Activated T-helper 1 cell treated with anti-CD3 and anti-CD28 coated beads, Interleukin-12 subunit alpha, Interleukin-12 subunit beta, Interleukin-2, Interleukin-4 antibody, amounts not matched to agents 30 ng/mL and 10 ng/mL and 1 ng/mL, durations not matched to agents 14 hours and 24 hours and 36 hours (primary cell): ENCODE measurements around the gene TMEM123. TPM values are rescaled to one million over a fixed set of nuclear protein-coding genes. Genes with fewer than 3 reads are reported as not detected.

ENCODE experiments used
- DNase-seq: peaks from one replicate; pipeline ENCODE4 v3.0.0; 2021; ENCODE audit warnings: low spot score
- H3K27ac Mint-ChIP-seq: one replicate; pipeline ENCODE4 v1.8.0; 2021; ENCODE audit warnings: mild to moderate bottlenecking, mixed read lengths
- H3K27me3 Mint-ChIP-seq: one replicate; pipeline ENCODE4 v1.8.0; 2022; ENCODE audit warnings: mild to moderate bottlenecking, moderate library complexity, mixed read lengths; ENCODE audit not compliant: insufficient read depth
- H3K36me3 Mint-ChIP-seq: one replicate; pipeline ENCODE4 v1.8.0; 2021; ENCODE audit warnings: low read depth, mixed read lengths
- H3K4me1 Mint-ChIP-seq: one replicate; pipeline ENCODE4 v1.8.0; 2021; ENCODE audit warnings: low read depth, mixed read lengths
- H3K4me3 Mint-ChIP-seq: one replicate; pipeline ENCODE4 v1.8.0; 2021; ENCODE audit warnings: mild to moderate bottlenecking, moderate library complexity, mixed read lengths
- H3K9me3 Mint-ChIP-seq: one replicate; pipeline ENCODE4 v1.8.0; 2021; ENCODE audit warnings: mixed read lengths
- intact Hi-C: fragments of 100-400 bp; cut with micrococcal nuclease; formaldehyde crosslinking; loops from one replicate; pipeline ENCODE4 v1.15.1; 2024
- total RNA-seq: library from RNA; stranded (reverse); gene quantifications from 2 replicates; pipeline ENCODE4 v1.2.3, GENCODE V29; 2022

Gene TMEM123
- total RNA-seq, 1 donor from 2014 or later: 231 TPM

DNA sequence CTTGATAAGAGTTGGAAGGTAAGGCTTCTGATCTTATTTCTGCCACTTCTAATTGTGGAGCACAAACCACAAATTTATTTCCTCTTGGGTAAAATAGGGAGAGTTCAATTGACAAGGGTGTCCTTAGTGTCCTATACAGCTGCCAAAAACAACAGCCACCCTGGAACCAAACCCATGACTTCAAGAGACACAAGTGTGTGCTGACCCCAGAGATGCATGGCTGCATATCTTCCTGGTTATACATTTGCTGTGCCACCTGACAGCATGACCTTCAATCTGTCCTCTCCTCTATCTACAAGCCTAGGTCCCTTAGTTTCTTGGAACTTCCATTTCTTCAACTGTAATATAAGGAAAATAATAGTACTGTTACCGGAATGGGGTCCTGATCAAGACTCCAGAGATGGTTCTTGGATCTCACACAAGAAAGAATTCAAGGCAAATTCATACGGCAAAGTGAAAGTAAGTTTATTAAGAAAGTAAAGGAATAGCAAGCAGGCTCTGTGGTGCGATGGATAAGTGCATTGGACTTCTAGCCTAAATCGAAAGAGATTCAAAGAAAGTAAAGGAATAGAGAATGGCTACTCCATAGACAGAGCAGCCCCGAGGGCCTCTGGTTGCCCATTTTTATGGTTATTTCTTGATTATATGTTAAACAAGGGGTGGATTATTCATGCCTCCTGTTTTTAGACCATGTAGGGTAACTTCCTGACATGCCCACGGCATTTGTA lies 15.5 kb upstream of the TMEM123 start:
- DNase-seq: no peak
- H3K27ac Mint-ChIP-seq: no peak overlapping the region
- intact Hi-C loops: no loop called here
- no peaks in the 10 kb centered on the region for H3K9me3 Mint-ChIP-seq
- peak overlapping the region; percentile 3 for H3K4me3 Mint-ChIP-seq
- peaks cover 5% of the 10 kb centered on the region for H3K36me3 Mint-ChIP-seq
- H3K4me1 Mint-ChIP-seq: peaks cover 80% of the 10 kb centered on the region
- H3K27me3 Mint-ChIP-seq: peaks cover 2% of the 10 kb centered on the region

DNA sequence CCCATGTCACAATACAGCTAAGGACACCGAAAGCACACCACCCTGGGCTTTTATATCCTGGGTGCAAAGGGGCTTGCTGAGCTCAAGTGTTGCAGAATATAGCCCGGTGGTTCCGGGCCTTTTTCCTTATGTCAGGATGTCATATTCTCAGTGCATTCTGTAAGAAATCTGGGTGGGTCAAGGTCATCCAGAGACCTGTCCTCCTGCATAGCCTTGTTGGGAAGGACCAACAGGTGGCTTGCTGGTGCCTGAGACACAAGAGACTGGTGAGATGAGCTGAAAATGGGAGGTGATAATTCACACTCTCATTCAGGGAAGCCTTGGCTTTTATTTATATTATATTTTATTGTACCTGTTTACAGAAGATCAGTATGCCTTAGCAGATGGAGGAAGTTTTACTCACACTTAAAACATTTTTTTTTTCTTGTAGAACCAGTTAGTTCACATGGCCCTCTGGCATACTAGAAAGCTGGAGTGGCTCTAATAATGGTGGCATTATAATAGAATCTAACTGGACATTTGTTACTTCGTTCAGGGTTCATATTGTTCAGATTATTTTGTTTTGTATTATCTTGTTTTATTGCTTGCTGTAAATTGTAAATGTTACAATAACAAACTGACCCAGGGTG lies 14.6 kb upstream of the TMEM123 start:
- H3K9me3 Mint-ChIP-seq: no peaks in the 10 kb centered on the region
- intact Hi-C loops: no loop called here
- H3K27ac Mint-ChIP-seq: no peak overlapping the region
- peaks cover under 1% of the 10 kb centered on the region for H3K27me3 Mint-ChIP-seq
- peaks cover 76% of the 10 kb centered on the region for H3K4me1 Mint-ChIP-seq
- H3K36me3 Mint-ChIP-seq: peaks cover 2% of the 10 kb centered on the region
- H3K4me3 Mint-ChIP-seq: no peak overlapping the region
- no peak for DNase-seq

DNA sequence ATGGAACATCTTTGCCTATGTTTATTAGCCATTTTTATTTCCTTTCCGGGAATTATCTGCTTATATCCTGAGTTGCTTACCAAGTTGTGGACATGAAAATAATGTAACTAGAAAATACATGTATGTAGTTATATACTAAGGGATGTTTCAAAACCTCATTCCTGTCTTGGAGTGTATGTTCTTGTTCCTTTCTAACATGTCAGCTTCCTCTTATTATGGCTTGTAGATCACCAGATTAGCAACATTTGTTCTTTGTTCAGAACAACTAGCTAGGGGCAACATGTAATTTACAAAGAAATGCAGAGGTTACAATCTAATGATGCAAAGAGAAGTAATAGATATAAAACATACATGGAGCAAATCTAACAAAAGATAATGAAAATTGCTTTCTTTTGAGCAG lies 13.1 kb upstream of the TMEM123 start:
- no peak overlapping the region for H3K4me3 Mint-ChIP-seq
- H3K36me3 Mint-ChIP-seq: no peaks in the 10 kb centered on the region
- DNase-seq: no peak
- intact Hi-C loops: loop anchor here (1.0 kb wide), 2 partner anchors 8 to 12 kb away; no protein-coding TSS in a partner anchor
- H3K9me3 Mint-ChIP-seq: no peaks in the 10 kb centered on the region
- H3K27me3 Mint-ChIP-seq: no peaks in the 10 kb centered on the region
- H3K27ac Mint-ChIP-seq: peak overlapping the region; percentile 2
- H3K4me1 Mint-ChIP-seq: peaks cover 66% of the 10 kb centered on the region

DNA sequence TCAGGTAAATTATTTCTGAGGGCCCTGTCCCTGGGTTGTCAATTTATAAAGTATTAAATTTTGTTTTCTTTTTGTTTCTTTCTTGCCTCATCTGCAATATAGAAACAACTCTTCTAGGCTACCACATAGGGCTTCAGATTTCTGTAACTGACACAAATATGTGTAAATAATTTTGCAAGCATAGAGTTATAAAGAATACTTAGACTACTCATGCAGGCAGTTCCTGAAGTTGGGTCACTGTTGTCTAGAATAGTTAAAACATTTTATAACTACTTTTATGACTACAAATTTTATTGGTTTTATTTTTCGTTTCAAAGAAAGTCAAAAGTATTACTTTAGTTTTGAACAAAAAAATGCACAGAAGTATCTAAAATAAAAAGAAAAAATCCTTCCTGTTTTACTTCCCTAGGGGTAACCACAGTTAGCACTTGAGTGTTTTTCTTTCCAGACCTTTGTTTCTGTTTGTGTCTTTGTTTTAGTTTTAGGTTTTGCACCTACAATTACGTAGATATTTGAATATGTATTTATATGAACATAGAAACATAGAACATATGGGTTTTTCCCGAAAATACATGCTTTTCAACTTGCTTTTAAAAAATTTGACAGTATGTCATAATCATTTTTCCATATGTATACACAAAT lies 12.4 kb upstream of the TMEM123 start:
- no peak for DNase-seq
- no peak overlapping the region for H3K4me3 Mint-ChIP-seq
- no peaks in the 10 kb centered on the region for H3K36me3 Mint-ChIP-seq
- peaks cover 62% of the 10 kb centered on the region for H3K4me1 Mint-ChIP-seq
- peak overlapping the region; percentile 75 for H3K27ac Mint-ChIP-seq
- no peaks in the 10 kb centered on the region for H3K27me3 Mint-ChIP-seq
- no peaks in the 10 kb centered on the region for H3K9me3 Mint-ChIP-seq
- intact Hi-C loops: loop anchor here (1.0 kb wide), 2 partner anchors 8 to 12 kb away; no protein-coding TSS in a partner anchor

DNA sequence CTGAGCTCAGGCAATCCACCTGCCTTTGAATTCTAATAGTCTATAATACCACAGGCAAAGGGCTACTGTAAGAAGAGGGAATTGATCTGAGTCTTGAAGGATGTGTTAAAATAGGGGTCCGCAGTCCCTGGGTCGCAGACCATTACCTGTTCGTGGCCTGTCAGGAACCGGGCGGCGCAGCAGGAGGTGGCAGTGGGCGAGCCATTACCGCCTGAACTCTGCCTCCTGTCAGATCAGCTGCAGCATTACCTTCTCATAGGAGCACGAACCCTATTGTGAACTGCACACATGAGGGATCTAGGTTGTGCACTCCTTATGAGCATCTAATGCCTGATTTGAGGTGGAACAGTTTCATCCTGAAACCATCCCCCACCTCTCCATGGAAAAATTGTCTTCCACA lies 11.5 kb upstream of the TMEM123 start:
- Mint-ChIP-seq H3K27ac (peak overlapping the region; percentile 19), H3K9me3 (no peaks in the 10 kb centered on the region), H3K4me1 (peaks cover 62% of the 10 kb centered on the region), H3K4me3 (no peak overlapping the region), H3K36me3 (peaks cover 2% of the 10 kb centered on the region), H3K27me3 (no peaks in the 10 kb centered on the region)
- intact Hi-C loops: no loop called here
- DNase-seq: no peak

DNA sequence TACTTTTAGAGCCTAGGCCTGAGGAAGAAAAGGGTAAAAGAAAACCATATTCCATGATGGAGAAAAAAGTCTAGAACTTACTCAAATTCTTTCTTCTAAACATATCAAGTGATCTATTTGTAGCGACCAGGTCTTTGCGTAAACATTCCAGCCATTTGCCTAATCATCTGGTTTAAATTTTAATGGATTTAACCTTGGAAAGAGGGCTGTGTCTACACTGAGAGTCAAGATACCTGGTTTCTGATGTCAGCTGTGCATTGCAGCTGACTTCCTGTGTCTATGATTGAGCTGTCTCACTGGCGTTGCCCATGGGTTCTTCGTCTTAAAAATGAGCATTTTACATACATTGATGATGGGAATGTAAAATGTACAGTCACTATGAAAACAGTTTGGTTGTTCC lies 10.0 kb upstream of the TMEM123 start:
- H3K36me3 Mint-ChIP-seq: peaks cover 5% of the 10 kb centered on the region
- no peaks in the 10 kb centered on the region for H3K9me3 Mint-ChIP-seq
- no peak overlapping the region for H3K27ac Mint-ChIP-seq
- H3K4me3 Mint-ChIP-seq: no peak overlapping the region
- no peak for DNase-seq
- H3K4me1 Mint-ChIP-seq: peaks cover 62% of the 10 kb centered on the region
- no peaks in the 10 kb centered on the region for H3K27me3 Mint-ChIP-seq
- intact Hi-C loops: no loop called here

DNA sequence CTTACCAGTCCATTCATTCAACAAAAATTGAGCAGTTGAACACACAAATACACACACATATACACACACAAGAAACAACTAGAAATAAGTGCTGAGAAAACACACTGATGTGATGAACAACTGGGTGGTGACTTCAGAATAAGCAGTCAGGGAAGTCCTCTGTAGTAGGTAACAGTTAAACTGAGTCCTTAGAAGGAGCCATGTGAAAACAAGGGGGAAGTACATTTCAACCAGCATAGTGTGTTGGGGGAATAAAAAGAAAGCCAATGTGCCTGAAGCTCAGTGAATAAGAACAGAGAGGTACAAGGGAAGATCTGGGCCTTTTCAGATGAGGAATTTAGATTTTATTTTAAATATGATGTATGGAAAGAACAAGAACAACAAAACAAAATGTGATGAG lies 6.8 kb upstream of the TMEM123 start:
- no peaks in the 10 kb centered on the region for H3K27me3 Mint-ChIP-seq
- no peak overlapping the region for H3K4me3 Mint-ChIP-seq
- H3K36me3 Mint-ChIP-seq: peaks cover 5% of the 10 kb centered on the region
- intact Hi-C loops: loop anchor here (10.0 kb wide), 2 partner anchors 545 to 635 kb away; partner anchors contain the start of genes ANGPTL5, CEP126 and DCUN1D5
- H3K4me1 Mint-ChIP-seq: peaks cover 58% of the 10 kb centered on the region
- H3K27ac Mint-ChIP-seq: peak overlapping the region; percentile 24
- no peak for DNase-seq
- H3K9me3 Mint-ChIP-seq: no peaks in the 10 kb centered on the region

DNA sequence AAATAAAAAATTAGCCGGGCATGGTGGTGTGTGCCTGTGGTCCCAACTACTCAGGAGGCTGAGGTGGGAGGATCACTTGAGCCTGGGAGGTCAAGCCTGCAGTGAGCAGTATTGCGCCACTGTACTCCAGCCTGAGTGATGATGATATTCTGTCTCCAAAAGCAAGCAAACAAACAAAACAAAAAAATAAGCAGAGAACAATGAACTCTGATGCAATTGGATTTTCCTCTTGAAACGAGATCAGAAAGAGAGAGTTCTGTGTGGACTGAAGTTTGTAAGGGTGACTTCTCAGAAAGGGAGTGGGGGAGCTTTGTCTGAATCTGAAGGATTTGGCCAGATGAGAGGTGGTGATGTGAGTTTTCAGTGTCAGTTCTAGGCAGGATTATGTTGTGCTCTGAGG lies 6.0 kb upstream of the TMEM123 start:
- peaks cover 5% of the 10 kb centered on the region for H3K36me3 Mint-ChIP-seq
- no peaks in the 10 kb centered on the region for H3K27me3 Mint-ChIP-seq
- intact Hi-C loops: loop anchor here (1.0 to 10.0 kb wide), 4 partner anchors 8 to 636 kb away; partner anchors contain the start of genes ANGPTL5, CEP126 and DCUN1D5
- no peak for DNase-seq
- H3K27ac Mint-ChIP-seq: peak overlapping the region; percentile 85
- H3K9me3 Mint-ChIP-seq: no peaks in the 10 kb centered on the region
- H3K4me3 Mint-ChIP-seq: peak overlapping the region; percentile 21
- H3K4me1 Mint-ChIP-seq: peaks cover 67% of the 10 kb centered on the region

DNA sequence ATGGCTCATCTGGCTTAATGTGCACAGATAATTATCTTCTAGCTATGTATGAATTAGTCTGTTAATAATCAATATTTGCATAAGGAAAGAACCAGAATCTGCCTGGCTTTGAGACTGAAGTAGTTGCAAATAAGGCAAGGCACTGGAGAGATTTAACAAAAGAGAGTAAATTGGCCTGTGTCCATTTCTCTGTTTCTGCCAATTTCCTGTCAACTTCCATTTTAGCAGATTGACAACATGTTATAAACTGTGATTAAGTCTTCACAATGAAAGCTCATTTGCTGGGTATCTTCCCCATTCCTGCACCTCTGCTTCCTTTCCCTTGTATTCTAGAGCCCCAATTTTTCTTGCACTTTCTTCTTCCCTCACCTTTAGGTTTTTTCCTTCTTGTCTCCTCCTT lies 5.3 kb upstream of the TMEM123 start:
- H3K27me3 Mint-ChIP-seq: peaks cover 2% of the 10 kb centered on the region
- H3K36me3 Mint-ChIP-seq: peaks cover 5% of the 10 kb centered on the region
- peaks cover 74% of the 10 kb centered on the region for H3K4me1 Mint-ChIP-seq
- intact Hi-C loops: loop anchor here (1.0 to 10.0 kb wide), 5 partner anchors 7 to 637 kb away; partner anchors contain the start of genes ANGPTL5, CEP126 and DCUN1D5
- H3K9me3 Mint-ChIP-seq: no peaks in the 10 kb centered on the region
- no peak overlapping the region for H3K4me3 Mint-ChIP-seq
- DNase-seq: no peak
- H3K27ac Mint-ChIP-seq: peak overlapping the region; percentile 85

DNA sequence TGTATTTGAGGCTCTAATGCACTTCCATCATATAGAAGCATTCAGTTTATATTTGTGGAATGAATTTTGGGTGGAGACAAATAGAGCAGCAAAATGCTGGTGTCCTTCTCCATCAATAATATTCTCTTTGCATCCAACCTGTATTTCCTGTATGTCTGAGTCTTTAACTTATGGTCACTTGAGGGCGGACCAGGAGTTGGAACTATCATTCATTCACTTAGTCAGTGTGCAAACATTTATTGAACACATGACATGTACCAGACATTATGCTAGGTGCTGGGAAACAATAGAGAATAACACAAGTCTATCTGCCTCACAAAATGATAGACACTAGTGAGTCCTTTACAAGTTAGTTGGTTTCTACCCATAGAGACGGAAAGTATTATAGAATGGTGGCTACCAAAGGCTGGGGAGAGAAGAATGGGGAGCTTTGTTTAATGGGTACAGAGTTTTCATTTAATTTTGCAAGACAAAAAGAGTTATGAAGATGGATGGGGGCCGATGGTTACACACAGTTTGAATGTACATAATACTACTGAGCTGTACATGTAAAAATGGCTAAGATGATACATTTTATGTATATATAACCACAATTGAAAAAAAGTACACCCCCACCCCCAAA lies 4.6 kb upstream of the TMEM123 start:
- no peaks in the 10 kb centered on the region for H3K9me3 Mint-ChIP-seq
- H3K4me3 Mint-ChIP-seq: no peak overlapping the region
- intact Hi-C loops: loop anchor here (1.0 to 10.0 kb wide), 3 partner anchors 8 to 638 kb away; partner anchors contain the start of genes ANGPTL5, CEP126 and DCUN1D5

DNA sequence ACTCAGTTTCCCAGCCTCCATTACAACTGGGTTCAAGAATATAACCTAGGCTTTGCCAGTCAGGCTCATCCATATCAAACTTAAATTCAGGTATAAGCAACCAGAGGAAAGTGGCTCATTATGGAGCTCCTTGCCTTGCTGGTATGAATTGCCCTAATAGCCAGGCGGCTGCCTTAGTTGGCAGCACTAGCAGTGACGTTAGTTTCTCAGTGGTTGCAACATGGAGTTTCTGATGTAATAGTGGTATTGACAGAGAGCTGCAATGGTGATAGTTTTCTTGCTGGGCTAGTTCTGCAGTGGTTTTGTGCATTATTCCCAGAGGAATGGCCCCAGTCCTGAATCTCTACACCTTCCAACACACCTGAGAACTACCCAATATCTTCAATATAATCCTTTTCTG lies 3.8 kb upstream of the TMEM123 start:
- H3K4me3 Mint-ChIP-seq: no peak overlapping the region
- H3K27me3 Mint-ChIP-seq: peaks cover 3% of the 10 kb centered on the region
- no peak overlapping the region for H3K27ac Mint-ChIP-seq
- H3K4me1 Mint-ChIP-seq: peaks cover 79% of the 10 kb centered on the region
- no peaks in the 10 kb centered on the region for H3K9me3 Mint-ChIP-seq
- intact Hi-C loops: loop anchor here (10.0 kb wide), 2 partner anchors 542 to 638 kb away; partner anchors contain the start of genes ANGPTL5, CEP126 and DCUN1D5
- DNase-seq: no peak
- peaks cover 5% of the 10 kb centered on the region for H3K36me3 Mint-ChIP-seq

More for the DNA sequence above, 4.6 kb upstream of the TMEM123 start:
- Mint-ChIP-seq H3K36me3 (peaks cover 5% of the 10 kb centered on the region), H3K27ac (peak overlapping the region; percentile 19), H3K4me1 (peaks cover 76% of the 10 kb centered on the region), H3K27me3 (peaks cover 3% of the 10 kb centered on the region)
- no peak for DNase-seq

DNA sequence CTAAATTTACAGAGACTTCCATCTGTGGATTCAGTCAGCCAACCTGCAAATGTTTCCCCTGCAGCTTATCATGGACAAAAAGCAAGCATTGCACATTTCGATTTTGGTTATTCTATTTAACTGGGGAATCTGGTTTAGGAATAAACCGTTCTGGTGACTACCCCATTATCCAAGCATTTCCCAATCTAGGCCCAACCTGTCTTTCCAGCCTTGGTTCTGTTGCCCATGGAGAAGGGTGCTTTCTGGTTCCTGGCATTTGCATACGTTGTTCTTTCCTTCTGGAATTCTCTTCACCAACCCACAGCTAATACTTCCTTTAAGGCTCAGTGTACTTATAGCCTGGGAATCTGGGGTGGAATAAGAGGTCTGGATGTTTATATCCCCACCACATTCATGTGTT lies 1.4 kb upstream of the TMEM123 start:
- no peaks in the 10 kb centered on the region for H3K9me3 Mint-ChIP-seq
- H3K27ac Mint-ChIP-seq: no peak overlapping the region

More for the DNA sequence above, 1.4 kb upstream of the TMEM123 start:
- intact Hi-C loops: loop anchor here (1.0 to 10.0 kb wide), 8 partner anchors 11 to 641 kb away; partner anchors contain the start of genes ANGPTL5, CEP126 and DCUN1D5
- DNase-seq: no peak
- peaks cover 3% of the 10 kb centered on the region for H3K27me3 Mint-ChIP-seq
- peak overlapping the region; percentile 19 for H3K4me3 Mint-ChIP-seq
- peaks cover 86% of the 10 kb centered on the region for H3K4me1 Mint-ChIP-seq
- peaks cover 9% of the 10 kb centered on the region for H3K36me3 Mint-ChIP-seq
